GM21717 (cell line): ENCODE data around the gene NKX1-1.

ENCODE experiments used
- ATAC-seq: cut with Tn5 transposase; IDR thresholded peaks from one replicate; pipeline ENCODE4 v1.9.1; 2021; ENCODE audit warnings: mild to moderate bottlenecking, moderate library complexity; ENCODE audit not compliant: unreplicated experiment

Gene NKX1-1

DNA sequence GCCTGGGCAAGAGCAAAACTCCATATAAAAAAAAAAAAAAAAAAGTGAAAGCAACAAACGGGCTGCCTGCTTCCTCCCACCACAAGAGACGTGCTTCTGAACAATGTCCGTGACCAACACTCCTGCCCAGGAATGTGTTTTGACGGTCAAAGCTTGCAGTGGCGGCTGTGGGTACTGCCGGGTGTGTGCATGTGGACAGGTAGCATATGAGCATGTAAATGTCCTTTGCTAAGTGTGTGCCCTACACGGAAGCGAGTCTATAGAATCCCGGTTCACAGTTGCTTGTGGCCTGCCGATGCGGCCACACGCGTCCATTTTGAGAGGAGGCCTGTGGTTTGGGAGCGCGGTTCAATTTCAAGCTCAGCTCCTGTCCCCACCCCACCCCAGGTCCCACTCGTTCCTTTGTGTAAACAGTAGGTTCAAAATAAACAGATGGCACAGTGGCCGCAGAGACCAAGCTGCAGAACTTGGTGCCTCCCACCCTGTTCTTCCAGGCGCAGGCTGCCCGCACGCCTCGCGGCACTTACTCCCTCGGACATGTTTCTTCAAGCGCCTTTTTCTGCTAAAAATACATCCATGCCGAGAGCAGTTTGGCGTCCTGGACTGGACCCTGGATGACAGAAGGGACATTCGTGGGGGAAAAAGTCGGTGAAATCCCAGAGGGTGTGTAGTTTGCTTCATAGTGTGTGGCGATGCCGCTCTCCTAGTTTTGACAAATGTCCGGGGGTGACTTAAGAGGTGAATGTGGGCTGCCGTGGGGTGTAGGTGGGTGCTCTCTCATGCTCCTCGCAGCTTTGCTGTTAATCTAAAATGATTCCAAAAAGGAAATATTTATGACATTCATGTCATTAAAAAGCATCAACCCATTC lies 11.5 kb upstream of the NKX1-1 start:
- ATAC-seq, result no peak

- ATAC-seq, result no peak
These were observed 10.7 kb upstream of the NKX1-1 start for GRCh38 chr4:1416948-1417260.

GRCh38 chr4:1416051-1416947 lies 10.1 kb upstream of the NKX1-1 start:
- no peak for ATAC-seq

DNA sequence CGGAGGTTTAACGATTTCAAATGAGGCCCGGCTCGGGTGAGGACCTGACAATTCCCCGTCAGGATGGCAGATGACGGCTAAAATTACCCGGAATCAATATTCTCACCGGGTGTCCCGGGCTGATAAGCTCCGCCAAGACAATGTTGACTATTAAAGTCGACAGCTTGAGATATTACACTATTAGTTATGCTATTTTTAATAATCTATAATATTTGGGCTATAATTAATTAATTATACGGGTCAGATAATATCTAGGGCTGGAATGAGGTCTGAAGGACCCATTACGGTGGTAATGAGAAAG lies 9.4 kb upstream of the NKX1-1 start:
- ATAC-seq, result no peak

DNA sequence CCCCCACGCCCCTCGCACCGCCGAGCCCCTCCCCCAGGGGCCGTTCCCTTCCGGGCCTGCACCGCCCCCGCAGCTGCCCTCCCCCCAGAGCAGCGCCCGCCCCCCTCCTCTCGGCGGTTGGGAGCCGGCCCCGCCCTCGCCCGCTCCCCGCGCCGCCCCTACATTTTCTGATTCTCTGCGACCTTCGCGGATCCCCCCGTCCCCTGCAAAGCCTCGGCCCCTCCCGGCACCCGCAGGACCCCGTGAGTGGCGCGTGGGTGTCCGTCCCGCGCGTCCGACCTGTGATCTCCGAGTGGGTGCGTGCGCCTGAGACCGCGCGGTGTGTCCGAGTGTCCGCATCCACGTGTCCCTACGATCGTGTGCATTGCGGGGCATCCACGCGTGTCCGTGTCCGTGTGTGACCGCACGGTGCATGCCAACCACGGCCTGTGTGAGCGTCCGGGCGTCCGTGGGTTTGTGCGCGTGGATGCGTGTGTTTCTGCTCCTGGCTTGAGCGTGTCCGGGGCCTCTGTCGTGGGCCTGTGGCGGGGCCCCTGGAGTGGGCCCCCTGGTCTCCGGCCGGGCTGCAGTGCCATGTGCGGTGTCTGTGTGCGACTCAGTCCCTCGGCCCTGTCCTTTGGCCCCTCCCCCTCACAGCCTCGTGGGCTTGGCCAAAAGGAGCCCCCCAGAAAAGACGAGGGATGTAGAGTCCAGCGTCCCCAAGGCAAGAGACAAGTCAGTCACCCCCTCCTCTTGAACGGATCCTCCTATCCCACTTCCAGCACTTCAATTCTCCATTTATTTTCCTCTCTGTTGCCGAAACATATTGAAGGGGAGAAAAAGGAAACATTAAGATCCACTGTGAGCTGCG lies 8.8 kb upstream of the NKX1-1 start:
- no peak for ATAC-seq

GRCh38 chr4:1413687-1414479 lies 7.6 kb upstream of the NKX1-1 start:
- ATAC-seq, result no peak

GRCh38 chr4:1413204-1413663 lies 7.0 kb upstream of the NKX1-1 start:
- no peak for ATAC-seq

DNA sequence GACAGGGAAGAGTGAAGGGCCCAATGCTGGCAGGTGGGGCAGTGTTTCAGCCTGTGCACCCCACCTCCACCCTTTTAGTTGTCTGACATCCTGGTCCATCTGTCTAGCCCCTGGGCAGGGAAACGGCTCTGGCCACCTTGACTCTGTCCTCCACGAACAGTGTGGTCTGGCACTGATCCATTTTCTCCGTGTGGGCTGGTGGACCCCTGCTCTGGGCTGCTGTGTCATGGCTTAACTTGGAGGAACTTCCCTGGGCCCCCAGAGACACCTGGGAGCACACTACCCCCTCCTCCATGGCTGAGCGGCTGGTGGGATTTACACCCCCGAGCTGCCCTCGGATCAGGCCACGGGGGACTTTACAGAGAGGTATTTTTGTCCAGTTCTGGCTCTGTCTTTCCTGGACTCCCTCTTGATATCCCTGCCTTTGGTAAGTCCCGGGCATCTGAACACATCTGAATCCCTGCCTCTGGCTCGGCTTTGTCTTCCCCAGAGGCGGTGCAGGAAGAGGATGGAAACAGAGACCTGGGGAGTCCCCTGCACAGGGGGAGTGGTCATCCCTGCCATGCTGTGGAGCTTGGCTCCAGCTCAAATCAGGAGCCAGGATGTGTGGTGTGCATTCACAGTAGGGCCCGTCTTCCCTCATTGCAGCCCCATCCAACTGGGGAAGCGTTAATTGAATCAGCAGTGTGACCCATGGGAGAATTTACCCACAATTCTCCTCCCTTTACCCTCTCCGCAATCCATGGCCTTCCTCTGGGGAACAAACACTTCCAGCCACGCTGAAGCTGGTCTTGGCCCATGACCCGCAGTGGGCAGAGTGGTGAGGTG lies 6.3 kb upstream of the NKX1-1 start:
- no peak for ATAC-seq

DNA sequence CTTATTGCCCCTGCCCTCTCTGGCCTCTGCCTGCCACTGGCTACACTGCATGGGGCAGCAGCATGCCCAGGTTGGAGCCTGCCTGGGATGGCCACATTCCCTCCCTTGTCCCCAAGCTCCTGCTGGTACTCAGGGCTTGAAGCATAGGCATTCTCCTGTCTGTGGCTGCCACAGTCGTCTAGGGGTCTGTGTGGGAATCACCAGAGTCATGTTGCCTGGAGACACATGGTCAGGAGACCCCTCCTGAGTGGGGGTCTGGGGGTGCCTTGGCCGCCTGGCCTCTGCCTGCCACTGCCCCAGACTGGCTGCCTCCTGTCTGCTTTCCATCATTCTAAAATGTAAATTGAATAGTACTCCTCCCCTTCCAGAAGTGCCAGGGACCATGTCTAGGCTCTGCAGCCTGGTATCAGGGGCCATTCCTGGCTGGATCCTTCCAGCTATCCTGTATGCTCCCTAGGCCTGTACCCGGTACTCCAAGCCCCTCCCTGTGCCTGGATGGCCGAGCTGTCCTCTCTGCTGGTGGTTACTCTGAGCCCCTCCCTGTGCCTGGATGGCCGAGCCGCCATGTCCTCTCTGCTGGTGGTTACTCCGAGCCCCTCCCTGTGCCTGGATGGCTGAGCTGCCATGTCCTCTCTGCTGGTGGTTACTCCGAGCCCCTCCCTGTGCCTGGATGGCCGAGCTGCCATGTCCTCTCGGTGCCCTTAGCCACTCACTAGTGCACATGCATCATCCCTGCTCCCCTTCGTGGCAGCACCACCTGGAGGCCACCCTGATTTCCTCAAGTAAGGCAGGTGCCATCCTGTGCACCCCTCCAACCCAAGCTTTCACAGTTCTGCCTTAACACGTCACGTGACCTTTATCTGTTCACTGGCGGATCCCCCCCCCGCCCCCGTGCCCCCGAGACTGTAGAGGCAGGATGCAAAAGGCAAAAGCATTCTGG lies 5.5 kb upstream of the NKX1-1 start:
- ATAC-seq, result no peak

DNA sequence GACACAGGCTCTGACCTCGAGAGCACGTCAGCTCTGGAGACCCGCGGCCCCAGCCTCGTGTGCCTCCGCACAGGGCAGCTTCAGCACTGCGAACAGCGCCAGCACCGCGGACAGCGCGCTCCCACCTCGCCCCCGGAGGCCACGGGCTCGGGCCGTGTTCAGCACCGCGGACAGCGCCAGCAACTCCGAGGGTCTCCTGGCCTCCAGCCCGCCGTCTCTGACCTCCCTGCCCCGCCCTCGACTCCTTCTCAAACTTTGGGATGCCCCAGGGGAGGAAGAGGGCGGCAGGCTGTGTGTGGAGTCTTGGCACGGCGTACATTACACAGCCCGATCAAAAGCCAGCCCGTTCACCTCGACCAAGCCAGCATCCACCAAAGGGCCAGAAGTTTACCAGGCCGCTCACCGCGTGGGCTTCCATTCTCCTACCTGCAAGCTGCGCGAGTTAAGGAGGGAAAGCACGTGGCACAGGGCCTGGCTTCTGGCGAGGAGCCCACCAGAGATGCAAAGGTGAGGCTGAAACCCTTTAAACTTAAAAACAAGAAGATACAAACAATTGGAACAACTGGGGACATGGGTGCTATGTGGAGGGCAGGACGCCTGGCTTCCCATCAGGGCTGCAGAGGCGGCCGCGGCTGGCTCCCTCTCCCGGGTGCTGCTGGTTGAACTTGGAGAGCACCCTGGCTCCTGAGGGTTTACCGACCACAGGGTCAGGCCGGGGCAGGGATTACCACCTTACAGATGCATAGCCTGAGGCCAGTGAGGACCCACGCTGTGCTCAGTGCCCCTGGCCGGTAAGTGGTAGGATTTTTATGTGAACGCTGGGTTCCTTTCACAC lies 4.5 kb upstream of the NKX1-1 start:
- ATAC-seq, result no peak

DNA sequence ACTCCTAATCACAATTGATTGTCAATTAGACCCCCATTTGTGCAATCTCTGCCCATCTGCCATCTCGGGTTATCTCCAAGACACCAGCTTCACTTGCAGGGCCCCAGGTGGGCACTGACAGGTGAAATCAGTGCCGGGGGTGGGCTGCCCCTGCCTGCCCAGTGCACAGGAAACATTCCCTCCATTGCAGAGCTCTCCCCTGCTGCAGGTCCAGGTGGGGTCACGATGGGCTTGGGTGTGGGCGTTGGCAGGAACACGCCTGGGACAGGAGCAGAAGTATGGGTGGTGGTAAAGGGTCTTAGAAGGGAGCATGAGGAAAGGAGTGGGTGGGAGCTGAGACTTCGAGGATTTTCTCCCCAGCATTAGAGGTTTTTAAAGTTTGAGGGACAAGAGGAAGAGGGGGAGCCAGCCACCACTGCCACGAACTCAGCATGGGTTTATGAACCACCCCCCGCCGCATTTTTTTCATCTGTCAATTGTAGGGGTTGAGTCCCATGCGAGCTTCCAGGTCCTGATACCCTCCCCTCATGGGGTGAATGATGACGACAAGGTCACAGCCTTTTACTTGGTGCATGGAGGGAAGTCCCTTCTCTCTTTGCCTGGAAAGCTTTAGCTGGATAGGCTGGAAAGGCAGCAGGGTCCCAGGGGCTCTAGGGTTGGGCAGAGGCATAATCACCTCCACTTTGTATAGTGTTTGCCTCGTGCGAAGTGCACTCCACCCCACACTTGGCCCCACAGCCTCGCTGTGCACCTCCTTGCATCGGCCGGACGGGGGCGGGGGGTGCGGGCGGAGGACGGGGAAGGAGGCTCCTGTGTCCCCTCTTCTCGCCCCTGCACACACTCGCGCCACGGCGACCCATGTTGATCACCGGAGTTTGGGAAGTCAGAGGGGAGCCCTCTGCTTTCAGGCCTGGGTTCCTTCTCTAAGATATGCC lies 3.5 kb upstream of the NKX1-1 start:
- ATAC-seq, result no peak

GRCh38 chr4:1409079-1409478 lies 2.8 kb upstream of the NKX1-1 start:
- ATAC-seq, result no peak

DNA sequence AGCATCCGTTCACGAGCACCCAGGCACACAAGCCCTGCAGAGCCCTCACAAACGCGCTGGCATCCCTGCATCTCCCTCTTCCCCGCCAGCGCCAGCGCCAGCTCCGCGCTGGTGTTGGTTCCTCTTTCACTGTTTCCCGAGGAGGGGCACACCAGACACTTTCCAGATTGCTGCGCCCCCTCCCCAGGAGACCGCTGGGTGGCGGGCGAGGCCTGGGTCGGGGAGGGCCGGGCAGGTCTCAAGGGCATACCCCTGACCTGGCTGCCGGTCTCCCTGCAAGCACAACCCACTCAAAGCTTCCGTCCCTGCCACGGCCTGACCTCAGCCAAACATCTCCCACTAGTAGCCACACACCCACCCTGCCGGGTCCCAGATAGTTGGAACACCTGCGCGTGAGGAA lies 2.2 kb upstream of the NKX1-1 start:
- no peak for ATAC-seq

GRCh38 chr4:1407657-1408333 lies 1.6 kb upstream of the NKX1-1 start:
- no peak for ATAC-seq

GRCh38 chr4:1406981-1407656 lies 877 bp upstream of the NKX1-1 start:
- no peak for ATAC-seq
